SK-N-SH treated with all-trans-retinoic acid at 6 μM for 48 hours (cell line): ENCODE measurements around the gene AVL9.

ENCODE experiments used
- ARNTL ChIP-seq: fragments of 450-650 bp; formaldehyde crosslinking; IDR thresholded peaks from 2 replicates; pipeline ENCODE4 v1.5.0; 2020; ENCODE audit warnings: low read depth, mild to moderate bottlenecking, moderate library complexity, borderline replicate concordance
- OSR1 ChIP-seq: fragments of 250-450 bp; sonication (Bioruptor Pico); IDR thresholded peaks from 2 replicates; pipeline ENCODE4 v1.8.0; 2022; ENCODE audit warnings: moderate library complexity, mild to moderate bottlenecking, inconsistent platforms
- PPARA ChIP-seq: fragments of 250-450 bp; sonication (Bioruptor Pico); IDR thresholded peaks from 2 replicates; pipeline ENCODE4 v1.5.0; 2020; ENCODE audit warnings: mild to moderate bottlenecking, borderline replicate concordance
- RARB ChIP-seq: fragments of 250-450 bp; sonication (Bioruptor Pico); IDR thresholded peaks from 2 replicates; pipeline ENCODE4 v1.8.0; 2021; ENCODE audit warnings: mild to moderate bottlenecking, moderate library complexity
- SNAI2 ChIP-seq: fragments of 250-450 bp; sonication (Bioruptor Pico); IDR thresholded peaks from 2 replicates; pipeline ENCODE4 v1.5.0; 2020; ENCODE audit warnings: mild to moderate bottlenecking, moderate library complexity
- TCF4 ChIP-seq: fragments of 250-450 bp; sonication (Bioruptor Pico); IDR thresholded peaks from 2 replicates; pipeline ENCODE4 v1.8.0; 2021; ENCODE audit warnings: mild to moderate bottlenecking, moderate library complexity, borderline replicate concordance
- TOX ChIP-seq: fragments of 250-450 bp; sonication (Bioruptor Pico); IDR thresholded peaks from 2 replicates; pipeline ENCODE4 v1.8.0; 2021; ENCODE audit warnings: mild to moderate bottlenecking, moderate library complexity, borderline replicate concordance
- ZC3H10 ChIP-seq: fragments of 250-450 bp; sonication (Bioruptor Pico); IDR thresholded peaks from 2 replicates; pipeline ENCODE4 v1.5.1; 2021; ENCODE audit warnings: mild to moderate bottlenecking, moderate library complexity
- ZNF565 ChIP-seq: fragments of 450-650 bp; formaldehyde crosslinking; conservative IDR thresholded peaks from 2 replicates; pipeline ENCODE4 v1.5.0; 2020; ENCODE audit warnings: low read depth, mild to moderate bottlenecking, moderate library complexity
- ZNF8 ChIP-seq: fragments of 450-650 bp; formaldehyde crosslinking; IDR thresholded peaks from 2 replicates; pipeline ENCODE4 v1.5.0; 2020; ENCODE audit warnings: mild to moderate bottlenecking, moderate library complexity
- TF ChIP-seq, protein P1 (sequence below): fragments of 250-450 bp; sonication (Bioruptor Pico); IDR thresholded peaks from 2 replicates; pipeline ENCODE4 v1.5.0; 2020; ENCODE audit warnings: mild to moderate bottlenecking, moderate library complexity
- TF ChIP-seq, protein P2 (sequence below): fragments of 250-450 bp; sonication (Bioruptor Pico); IDR thresholded peaks from 2 replicates; pipeline ENCODE4 v1.8.0; 2020; ENCODE audit warnings: mild to moderate bottlenecking, moderate library complexity, borderline replicate concordance

DNA sequence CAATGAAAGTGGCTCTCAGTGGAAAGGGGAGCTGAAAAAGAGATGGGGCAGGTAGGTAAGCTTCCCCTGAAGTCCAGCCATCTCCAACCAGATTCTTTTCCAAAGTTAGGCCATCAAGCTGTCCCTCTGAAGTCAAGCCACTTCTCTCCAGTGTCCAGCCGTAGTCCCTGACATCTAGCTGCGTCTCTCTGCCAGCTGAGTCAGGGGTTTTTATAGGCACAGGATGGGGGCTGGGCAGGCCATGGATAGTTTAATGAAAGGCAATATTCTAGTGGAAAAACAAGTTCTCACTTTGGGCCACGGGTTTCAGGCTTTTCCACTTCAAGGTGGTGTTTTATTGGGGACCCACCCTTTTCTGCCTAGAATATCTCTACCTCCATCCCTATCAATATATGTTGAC, 36.8 kb downstream of the AVL9 start:
- TF ChIP-seq, protein P1, sequence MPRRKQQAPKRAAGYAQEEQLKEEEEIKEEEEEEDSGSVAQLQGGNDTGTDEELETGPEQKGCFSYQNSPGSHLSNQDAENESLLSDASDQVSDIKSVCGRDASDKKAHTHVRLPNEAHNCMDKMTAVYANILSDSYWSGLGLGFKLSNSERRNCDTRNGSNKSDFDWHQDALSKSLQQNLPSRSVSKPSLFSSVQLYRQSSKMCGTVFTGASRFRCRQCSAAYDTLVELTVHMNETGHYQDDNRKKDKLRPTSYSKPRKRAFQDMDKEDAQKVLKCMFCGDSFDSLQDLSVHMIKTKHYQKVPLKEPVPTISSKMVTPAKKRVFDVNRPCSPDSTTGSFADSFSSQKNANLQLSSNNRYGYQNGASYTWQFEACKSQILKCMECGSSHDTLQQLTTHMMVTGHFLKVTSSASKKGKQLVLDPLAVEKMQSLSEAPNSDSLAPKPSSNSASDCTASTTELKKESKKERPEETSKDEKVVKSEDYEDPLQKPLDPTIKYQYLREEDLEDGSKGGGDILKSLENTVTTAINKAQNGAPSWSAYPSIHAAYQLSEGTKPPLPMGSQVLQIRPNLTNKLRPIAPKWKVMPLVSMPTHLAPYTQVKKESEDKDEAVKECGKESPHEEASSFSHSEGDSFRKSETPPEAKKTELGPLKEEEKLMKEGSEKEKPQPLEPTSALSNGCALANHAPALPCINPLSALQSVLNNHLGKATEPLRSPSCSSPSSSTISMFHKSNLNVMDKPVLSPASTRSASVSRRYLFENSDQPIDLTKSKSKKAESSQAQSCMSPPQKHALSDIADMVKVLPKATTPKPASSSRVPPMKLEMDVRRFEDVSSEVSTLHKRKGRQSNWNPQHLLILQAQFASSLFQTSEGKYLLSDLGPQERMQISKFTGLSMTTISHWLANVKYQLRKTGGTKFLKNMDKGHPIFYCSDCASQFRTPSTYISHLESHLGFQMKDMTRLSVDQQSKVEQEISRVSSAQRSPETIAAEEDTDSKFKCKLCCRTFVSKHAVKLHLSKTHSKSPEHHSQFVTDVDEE (CRISPR knock-in tag): no peak
- TF ChIP-seq PPARA: no peak
- no peak for TF ChIP-seq TOX
- TF ChIP-seq ZC3H10 (CRISPR knock-in tag): no peak
- TF ChIP-seq ZNF565 (CRISPR knock-in tag): no peak
- no peak for TF ChIP-seq OSR1 (CRISPR knock-in tag)
- TF ChIP-seq ZNF8 (CRISPR knock-in tag): no peak
- no peak for TF ChIP-seq ARNTL
- TF ChIP-seq, protein P2, sequence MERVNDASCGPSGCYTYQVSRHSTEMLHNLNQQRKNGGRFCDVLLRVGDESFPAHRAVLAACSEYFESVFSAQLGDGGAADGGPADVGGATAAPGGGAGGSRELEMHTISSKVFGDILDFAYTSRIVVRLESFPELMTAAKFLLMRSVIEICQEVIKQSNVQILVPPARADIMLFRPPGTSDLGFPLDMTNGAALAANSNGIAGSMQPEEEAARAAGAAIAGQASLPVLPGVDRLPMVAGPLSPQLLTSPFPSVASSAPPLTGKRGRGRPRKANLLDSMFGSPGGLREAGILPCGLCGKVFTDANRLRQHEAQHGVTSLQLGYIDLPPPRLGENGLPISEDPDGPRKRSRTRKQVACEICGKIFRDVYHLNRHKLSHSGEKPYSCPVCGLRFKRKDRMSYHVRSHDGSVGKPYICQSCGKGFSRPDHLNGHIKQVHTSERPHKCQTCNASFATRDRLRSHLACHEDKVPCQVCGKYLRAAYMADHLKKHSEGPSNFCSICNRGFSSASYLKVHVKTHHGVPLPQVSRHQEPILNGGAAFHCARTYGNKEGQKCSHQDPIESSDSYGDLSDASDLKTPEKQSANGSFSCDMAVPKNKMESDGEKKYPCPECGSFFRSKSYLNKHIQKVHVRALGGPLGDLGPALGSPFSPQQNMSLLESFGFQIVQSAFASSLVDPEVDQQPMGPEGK (CRISPR knock-in tag): no peak
- TF ChIP-seq SNAI2: no peak
- no peak for TF ChIP-seq TCF4 (CRISPR knock-in tag)
- no peak for TF ChIP-seq RARB (CRISPR knock-in tag)
